Muscle layer of duodenum (tissue), 2 donors: ENCODE measurements around the gene CYP3A5.

Source experiments
- H3K27ac ChIP-seq: one replicate; pipeline ENCODE4 v1.7.0; 2013; ENCODE audit warnings: mild to moderate bottlenecking, low read length
- H3K27me3 ChIP-seq: one replicate; pipeline ENCODE4 v1.7.0; 2013; ENCODE audit warnings: low read depth, mild to moderate bottlenecking, control low read depth, low read length
- H3K36me3 ChIP-seq, 2 donors: one replicate each; pipeline ENCODE4 v1.7.0; 2013; ENCODE audit warnings: low read length in 2 of 2, control low read depth in 1 of 2, mild to moderate bottlenecking in 1 of 2; ENCODE audit not compliant: insufficient read depth in 2 of 2, control insufficient read depth in 1 of 2
- H3K4me1 ChIP-seq, 2 donors: one replicate each; pipeline ENCODE4 v1.7.0; 2013; ENCODE audit warnings: low read length in 2 of 2, mild to moderate bottlenecking in 2 of 2, control low read depth in 1 of 2, moderate library complexity in 1 of 2; ENCODE audit not compliant: insufficient read depth in 2 of 2, control insufficient read depth in 1 of 2
- H3K4me3 ChIP-seq, 2 donors: one replicate each; pipeline ENCODE4 v1.7.0; 2013; ENCODE audit warnings: low read length in 2 of 2, low read depth in 1 of 2, mild to moderate bottlenecking in 1 of 2
- H3K9me3 ChIP-seq, 2 donors: one replicate each; pipeline ENCODE4 v1.7.0; 2013; ENCODE audit warnings: low read length in 2 of 2, control low read depth in 1 of 2, mild to moderate bottlenecking in 1 of 2; ENCODE audit not compliant: control insufficient read depth in 1 of 2
- donor health status: healthy.

The CYP3A5 gene

GRCh38 chr7:99601656-99602310, 78.0 kb downstream of the CYP3A5 start:
- Histone ChIP-seq H3K4me3 (no peak overlapping the region), H3K27me3 (no peaks in the 10 kb centered on the region), H3K4me1 (no peaks in the 10 kb centered on the region), H3K27ac (no peak overlapping the region), H3K36me3 (no peaks in the 10 kb centered on the region), H3K9me3 (no peaks in the 10 kb centered on the region)

GRCh38 chr7:99599836-99600235, 80.0 kb downstream of the CYP3A5 start:
- Histone ChIP-seq H3K27me3 (no peaks in the 10 kb centered on the region), H3K4me1 (no peaks in the 10 kb centered on the region), H3K36me3 (no peaks in the 10 kb centered on the region), H3K4me3 (no peak overlapping the region), H3K27ac (no peak overlapping the region), H3K9me3 (no peaks in the 10 kb centered on the region)
